ENCODE results near the gene MBTPS1. TPM values are rescaled to one million over a fixed set of nuclear protein-coding genes. Genes with fewer than 3 reads are reported as not detected.

The MBTPS1 gene
- total and polyA plus RNA-seq, 10 of the 15 experiments (the other 5 are each of a cell fraction or from before 2014, with no cell fraction given), result 1.3 to 43.9 (median 35.2) TPM

- TF ChIP-seq HDAC6 (IDR thresholded peaks at IDR 0.05; ENCODE audit: unreplicated experiment) (no peak), NR2C1 (IDR thresholded peaks at IDR 0.05) (no peak), ELK1 (IDR thresholded peaks at IDR 0.05; ENCODE audit: low read depth, low read length) (no peak), SUPT20H (IDR thresholded peaks at IDR 0.05; ENCODE audit: borderline replicate concordance, control insufficient read depth, low read depth, low read length) (no peak), MTA3 (IDR thresholded peaks at IDR 0.05; ENCODE audit: borderline replicate concordance, low read length) (no peak), RELA (IDR thresholded peaks at IDR 0.05; ENCODE audit: borderline replicate concordance, partially characterized antibody) (no peak), KAT2A (conservative IDR thresholded peaks at IDR 0.05; ENCODE audit: control insufficient read depth, low read depth, low read length) (no peak)
Observed at GRCh38 chr16:84055801-84056634, 60.7 kb downstream of the MBTPS1 start (continued).

DNA sequence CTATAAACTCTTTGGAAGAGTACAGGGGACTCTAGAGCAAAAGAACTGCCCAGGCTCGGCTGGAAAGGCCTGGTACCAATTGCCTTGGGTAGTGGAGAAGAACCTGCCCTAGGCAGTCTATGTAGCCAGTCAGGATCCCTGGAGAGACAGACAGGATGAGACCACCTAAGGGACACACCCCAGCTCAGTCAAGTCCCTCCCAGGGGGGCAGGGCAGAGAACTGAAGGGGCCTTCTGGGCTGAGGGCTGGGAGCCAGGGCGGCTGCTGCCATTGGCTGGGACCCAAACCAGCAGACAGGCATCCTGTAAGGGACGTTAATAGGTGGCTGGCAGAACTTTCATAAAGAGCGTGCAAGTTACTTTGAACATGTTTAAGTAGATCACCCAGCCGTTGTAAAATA, 61.4 kb downstream of the MBTPS1 start:
- ChIA-PET SMC1A (ENCODE audit: uncharacterized antibody, unreplicated experiment) (no interaction called here), RAD21 (ENCODE audit: unreplicated experiment) (interaction anchor here (1.2 kb wide), 1 partner anchor 11 kb away, joined by 3 read pairs; no protein-coding TSS in a partner anchor), CTCF (interaction anchor here (1.4 kb wide), 1 partner anchor 11 kb away, joined by 5 read pairs; no protein-coding TSS in a partner anchor), POLR2A (no interaction called here)
- H3K9me3 ChIP-seq (replicated peaks; ENCODE audit: control insufficient read depth, insufficient read depth, low read length), result no peaks in the 10 kb centered on the region
- no peaks in the 10 kb centered on the region for H3K4me1 ChIP-seq (ENCODE audit: control insufficient read depth, insufficient read depth, low read length)
- no TSS peak for BruUV-seq (replicated peaks)
- in situ Hi-C loops (cut with MboI) (no loop called here), intact Hi-C loops (cut with micrococcal nuclease; ENCODE audit: unreplicated experiment) (no loop called here)
- peaks cover 17 to 24% of the 10 kb centered on the region in 2 experiments for H3K36me3 ChIP-seq (ENCODE audit: control insufficient read depth in 2 of 2, insufficient read depth in 2 of 2, low read length in 1 of 2)
- no peaks in the 10 kb centered on the region for H3K27me3 ChIP-seq (replicated peaks in 1 of 2; ENCODE audit: control insufficient read depth in 2 of 2, insufficient read depth in 2 of 2, low read length in 1 of 2)
- WGBS (ENCODE audit: insufficient coverage, insufficient replicate concordance, low lambda C conversion rate, missing lambda C conversion rate), result 97% methylated on average over 5 of the region's 5 CpGs
- H4K20me1 ChIP-seq (ENCODE audit: control insufficient read depth, insufficient read depth), result no peaks in the 10 kb centered on the region
- no peak overlapping the region for H3K27ac ChIP-seq (ENCODE audit: control insufficient read depth, insufficient read depth)
- no peak overlapping the region for H3K9ac ChIP-seq (ENCODE audit: control insufficient read depth, insufficient read depth, low read length)
- no peak for FAIRE-seq
- no peaks in the 10 kb centered on the region for H3K79me2 ChIP-seq (ENCODE audit: control insufficient read depth, insufficient read depth, low read length)
- H3K4me3 ChIP-seq, result no peak overlapping the region
- H2AFZ ChIP-seq (ENCODE audit: control insufficient read depth, low read depth, low read length), result no peak overlapping the region
- ATAC-seq, result no peak
- DNase-seq (ENCODE audit: low read depth, low spot score), result no peak
- no peak overlapping the region for H3K4me2 ChIP-seq (ENCODE audit: control insufficient read depth, insufficient read depth)
- TF ChIP-seq NR2C1 (IDR thresholded peaks at IDR 0.05) (no peak), CBX3 (IDR thresholded peaks at IDR 0.05; ENCODE audit: borderline replicate concordance, low read depth) (no peak), RAD21 (IDR thresholded peaks at IDR 0.05; ENCODE audit: insufficient read depth, low read depth, low read length) (no peak), HDGF (IDR thresholded peaks at IDR 0.05) (no peak), KAT2A (conservative IDR thresholded peaks at IDR 0.05; ENCODE audit: control insufficient read depth, low read depth, low read length) (no peak), MXI1 (IDR thresholded peaks at IDR 0.05; ENCODE audit: low read depth, low read length) (no peak), CREB1 (IDR thresholded peaks at IDR 0.05; ENCODE audit: low read depth) (no peak), DPF2 (IDR thresholded peaks at IDR 0.05) (no peak), IKZF1 (conservative IDR thresholded peaks at IDR 0.05) (no peak), RBBP5 (conservative IDR thresholded peaks at IDR 0.05) (no peak), SIN3A (IDR thresholded peaks at IDR 0.05; ENCODE audit: low read depth, low read length) (no peak), ZBTB4 (CRISPR knock-in tag; IDR thresholded peaks at IDR 0.05) (no peak), IRF3 (IDR thresholded peaks at IDR 0.05) (no peak)

All from GM12878 (cell line).